NCI-H187 (cell line): ENCODE measurements around the gene SEPTIN2.
A peak's percentile ranks its signal among the peaks of the same experiment; 100 is the strongest.
"Not testable (repeated sequence)": the region's sequence is repeated elsewhere in the genome, so short reads cannot be mapped to it uniquely, and the experiment has no call there.

Experiments
- DNase-seq, 2 experiments: peaks; one replicate each; lab custom pipeline; 2025; lab: John Stamatoyannopoulos, UW

SEPTIN2 gene

DNA sequence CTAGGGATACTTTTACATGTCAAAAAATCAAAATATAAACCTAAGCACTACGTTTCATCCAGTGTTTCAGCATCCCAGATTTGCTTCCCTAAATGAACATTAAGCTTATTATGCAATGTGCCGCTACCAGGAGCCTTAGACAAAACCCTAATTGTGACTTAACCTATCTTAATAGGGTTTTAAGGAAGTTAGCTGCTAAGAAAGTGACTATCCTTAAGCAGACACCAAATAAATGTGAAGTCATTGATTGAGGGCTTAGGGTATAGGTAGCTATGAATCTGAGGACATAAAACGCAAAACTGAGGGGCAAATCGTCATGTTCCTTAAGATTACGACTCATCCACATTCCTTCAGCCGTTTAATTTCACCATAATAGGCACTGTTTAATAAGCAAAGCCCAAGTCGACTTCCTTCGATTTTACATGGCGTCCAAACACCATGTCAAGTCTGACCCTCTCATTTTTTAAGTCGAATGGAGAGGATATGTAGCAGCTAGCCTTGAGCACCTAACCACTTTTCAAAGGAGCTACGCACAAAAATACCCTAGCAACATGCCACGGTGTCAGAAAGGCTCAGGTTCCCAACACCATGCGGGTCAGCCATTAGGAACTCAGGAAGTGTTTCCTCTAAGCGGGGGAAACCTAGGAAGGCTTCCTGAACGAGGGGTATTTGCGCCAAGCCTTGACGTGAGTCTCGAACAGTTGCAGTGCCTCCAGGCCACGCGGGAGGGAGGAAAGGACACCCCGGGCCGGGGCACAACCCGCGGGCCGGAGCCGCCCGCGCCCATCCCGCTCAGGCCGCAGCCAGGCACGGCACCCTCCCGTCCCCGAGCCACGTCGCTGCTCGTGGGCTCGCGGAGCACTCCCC lies 1.3 kb upstream of the SEPTIN2 start:
- no peak for DNase-seq

DNA sequence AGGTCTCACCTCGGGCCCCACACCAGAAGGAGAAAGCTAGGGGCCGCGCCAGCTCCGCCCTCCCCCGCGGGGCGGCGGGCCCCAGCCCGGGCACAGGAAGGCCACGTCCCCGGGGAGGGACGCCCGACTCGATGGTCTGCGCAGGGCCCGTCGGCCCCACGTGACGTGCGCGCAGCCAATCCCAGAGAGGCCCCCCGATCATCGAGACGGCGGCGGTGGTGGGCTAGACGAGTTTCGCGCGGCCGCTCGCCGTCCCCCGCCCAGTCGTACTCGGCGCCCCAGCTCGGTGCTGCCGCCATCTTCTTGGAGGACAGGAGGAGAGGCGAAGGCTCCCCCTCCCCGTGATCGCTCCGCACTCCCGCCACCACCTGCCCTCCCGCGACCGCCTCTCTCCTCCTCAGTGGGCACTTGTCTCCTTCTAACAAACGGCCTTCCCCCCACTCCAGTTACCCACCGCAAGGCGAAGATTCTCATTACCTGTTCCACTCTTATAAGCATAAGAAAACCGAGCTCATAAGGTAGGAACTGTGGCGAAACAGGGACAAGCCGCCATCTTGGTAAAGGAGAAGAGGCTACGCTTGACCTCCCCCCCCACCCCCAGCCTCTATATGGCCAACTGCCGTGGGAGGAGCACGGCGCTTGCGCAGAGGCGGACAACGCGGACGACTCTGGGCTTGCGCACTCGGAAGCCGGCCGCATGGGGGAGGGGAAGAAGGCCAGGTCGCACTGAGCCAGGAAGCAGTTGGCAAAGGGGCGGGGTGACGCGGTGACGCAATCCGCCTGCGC lies 439 bp upstream of the SEPTIN2 start, which contains the start of gene HDLBP:
HDLBP (minus strand) TSS at position 580 of the 786 bp plus-strand sequence. CDS start 48,803 bp downstream, outside the sequence.
- peak; percentile 86 to 95 for DNase-seq

DNA sequence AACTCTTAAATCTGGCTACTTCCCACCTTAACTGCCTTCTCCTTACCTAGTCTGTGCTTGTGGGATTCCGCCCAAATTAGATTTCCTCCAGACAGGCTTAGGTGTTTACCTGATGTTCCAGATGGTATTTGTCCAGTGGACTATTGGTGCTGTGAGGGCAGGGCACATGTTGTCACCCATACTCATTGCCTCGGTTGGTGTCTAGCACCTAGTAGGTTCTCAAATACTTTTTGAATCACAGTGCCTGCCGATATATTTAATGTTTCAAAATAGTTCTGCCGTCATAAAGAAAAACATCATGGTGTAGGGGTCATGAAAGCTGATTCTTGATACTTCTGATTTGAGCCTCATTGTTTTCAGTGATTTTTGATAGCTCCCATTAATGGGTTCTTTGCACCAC lies 1.1 kb downstream of the SEPTIN2 start:
- no peak for DNase-seq

DNA sequence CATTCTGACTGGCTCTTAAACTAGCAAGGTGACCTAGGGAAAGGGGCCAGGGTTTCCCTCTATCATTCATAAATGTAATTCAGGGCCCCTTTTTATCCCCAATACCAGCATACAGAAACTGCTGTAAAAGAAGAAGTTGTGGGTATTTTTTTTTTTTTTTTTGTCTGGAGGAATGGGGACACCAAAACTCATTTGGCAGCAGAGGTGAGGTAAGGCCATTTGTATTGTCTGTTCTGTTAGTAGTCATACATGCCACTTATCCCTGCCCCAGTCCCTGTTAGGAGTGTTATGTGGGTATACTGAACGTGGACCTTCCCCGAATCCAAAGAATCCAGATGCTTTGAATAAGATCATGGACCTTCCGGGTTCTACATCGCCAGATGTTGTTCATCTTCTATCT lies 1.7 kb downstream of the SEPTIN2 start:
- no peak for DNase-seq

DNA sequence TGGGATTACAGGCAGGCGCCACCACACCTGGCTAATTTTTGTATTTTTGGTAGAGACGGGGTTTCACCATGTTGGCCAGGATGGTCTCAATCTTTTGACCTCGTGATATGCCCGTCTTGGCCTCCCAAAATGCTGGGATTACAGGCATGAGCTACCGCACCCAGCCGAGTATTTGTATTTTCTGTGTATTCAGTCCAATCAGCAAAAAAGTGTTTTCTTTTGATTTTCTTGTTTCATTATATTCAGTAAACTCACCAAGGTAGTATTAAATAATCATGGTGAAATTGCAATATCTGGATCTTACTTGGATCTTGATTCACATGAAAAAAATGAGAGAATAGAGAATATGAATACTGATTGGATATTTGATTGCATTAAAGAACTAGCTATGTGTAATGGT lies 3.1 kb downstream of the SEPTIN2 start:
- DNase-seq, result not testable (repeated sequence)

DNA sequence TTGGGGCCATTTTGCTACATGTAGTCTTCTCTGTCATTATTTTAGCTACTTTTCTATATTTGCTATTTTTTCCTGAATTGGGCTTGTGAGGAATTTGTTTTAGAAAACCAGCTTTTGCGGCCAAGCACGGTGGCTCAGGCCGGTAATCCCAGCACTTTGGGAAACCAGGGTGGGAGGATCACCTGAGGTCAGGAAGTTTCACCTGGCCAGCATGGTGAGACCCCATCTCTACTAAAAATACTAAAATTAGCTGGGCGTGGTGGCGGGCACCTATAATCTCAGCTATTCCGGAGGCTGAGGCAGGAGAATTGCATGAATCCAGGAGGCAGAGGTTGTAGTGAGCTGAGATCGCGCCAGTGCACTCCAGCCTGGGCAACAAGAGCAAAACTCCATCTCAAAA lies 4.7 kb downstream of the SEPTIN2 start:
- DNase-seq, result no peak

DNA sequence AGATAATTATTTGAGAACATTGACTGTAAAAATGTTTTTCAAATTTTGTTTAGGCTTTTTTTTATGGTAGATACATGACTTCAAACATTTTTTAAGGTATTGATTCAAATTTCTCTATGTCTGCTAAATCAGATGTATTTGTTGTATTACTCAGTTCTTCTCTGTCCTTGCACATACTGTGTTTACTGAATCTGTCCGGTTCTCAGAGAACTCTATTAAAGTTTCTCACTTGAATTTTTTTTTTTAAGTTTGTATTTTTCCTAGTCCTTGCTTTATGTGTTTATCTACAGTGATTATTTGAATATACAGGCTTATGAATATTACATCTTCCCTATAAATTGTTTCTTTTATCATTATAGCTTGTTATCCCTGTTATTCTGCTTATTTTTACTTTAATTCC lies 5.3 kb downstream of the SEPTIN2 start:
- DNase-seq, result no peak

DNA sequence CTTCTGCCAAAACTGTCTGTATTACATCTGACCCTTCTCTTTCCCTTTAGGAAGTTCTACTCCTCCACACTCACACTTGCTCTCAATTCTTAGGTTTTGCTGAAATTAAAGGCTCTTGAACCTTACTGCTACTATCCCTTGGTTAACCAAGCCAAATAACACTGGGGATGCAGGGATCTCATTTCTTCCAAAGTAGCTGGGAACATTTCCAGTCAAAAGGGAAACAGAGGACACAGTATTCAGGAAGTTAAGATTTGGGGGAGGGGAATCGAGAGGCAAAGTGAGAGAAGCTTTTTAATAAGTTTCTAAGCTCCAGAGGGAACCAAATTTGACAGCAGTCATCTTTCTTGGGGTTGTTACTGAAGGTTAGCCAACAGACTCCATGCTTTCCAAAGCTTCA lies 6.2 kb downstream of the SEPTIN2 start:
- no peak for DNase-seq

DNA sequence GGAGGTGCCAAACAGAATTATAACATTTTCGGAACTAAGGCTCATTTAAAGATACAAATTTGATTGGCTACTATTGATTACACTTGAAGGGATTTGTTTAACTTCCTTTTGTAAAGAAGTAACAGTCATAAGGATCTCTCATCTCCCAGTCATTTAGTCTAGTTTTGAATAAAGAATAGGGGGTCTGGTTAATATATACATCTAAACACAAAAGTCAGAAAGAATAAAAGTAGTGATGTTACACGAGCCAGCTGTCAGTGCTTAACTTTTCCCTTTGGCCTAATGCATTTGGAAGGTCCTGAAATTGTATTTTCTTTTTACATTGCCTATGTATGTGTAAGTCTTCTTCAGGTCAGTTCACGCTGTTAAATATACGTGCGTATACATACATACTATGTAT lies 8.1 kb downstream of the SEPTIN2 start:
- no peak for DNase-seq

DNA sequence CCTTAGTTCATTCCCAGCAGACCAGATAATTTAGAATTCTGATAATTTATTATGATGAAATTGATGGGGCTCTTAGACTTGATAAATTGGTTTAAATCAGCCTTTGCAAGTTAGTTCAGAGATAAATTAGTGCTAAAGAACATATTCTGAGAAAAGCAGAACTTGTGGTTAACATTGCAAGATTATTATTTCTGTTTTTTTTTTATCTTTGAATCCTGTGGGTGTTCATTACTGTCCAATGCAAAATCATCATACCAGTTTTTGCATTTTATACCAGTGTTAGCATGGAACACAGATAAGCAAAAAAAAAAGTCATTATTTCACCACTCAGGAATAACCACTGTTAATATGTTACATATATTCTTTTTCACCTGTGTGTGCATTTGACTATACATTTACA lies 9.1 kb downstream of the SEPTIN2 start:
- no peak for DNase-seq

DNA sequence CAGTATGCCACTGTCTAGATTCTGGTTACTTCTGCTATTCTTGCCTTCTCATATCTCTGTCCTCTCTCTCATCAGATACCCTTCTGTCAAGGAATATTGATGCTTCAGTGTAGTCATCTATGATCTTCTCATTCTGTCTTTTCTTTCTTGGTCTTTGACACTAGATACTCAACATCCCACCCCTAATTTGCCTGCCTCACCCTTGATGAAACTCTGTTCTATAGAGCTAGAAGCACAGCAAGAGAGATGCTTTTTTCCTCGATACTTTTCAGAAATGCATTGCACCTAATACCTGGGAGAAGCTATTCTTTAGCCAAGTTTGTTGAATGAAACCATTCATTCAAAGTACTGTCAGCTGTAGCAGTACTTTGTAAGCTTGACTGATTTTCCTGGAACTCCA lies 9.5 kb downstream of the SEPTIN2 start:
- DNase-seq, result no peak

DNA sequence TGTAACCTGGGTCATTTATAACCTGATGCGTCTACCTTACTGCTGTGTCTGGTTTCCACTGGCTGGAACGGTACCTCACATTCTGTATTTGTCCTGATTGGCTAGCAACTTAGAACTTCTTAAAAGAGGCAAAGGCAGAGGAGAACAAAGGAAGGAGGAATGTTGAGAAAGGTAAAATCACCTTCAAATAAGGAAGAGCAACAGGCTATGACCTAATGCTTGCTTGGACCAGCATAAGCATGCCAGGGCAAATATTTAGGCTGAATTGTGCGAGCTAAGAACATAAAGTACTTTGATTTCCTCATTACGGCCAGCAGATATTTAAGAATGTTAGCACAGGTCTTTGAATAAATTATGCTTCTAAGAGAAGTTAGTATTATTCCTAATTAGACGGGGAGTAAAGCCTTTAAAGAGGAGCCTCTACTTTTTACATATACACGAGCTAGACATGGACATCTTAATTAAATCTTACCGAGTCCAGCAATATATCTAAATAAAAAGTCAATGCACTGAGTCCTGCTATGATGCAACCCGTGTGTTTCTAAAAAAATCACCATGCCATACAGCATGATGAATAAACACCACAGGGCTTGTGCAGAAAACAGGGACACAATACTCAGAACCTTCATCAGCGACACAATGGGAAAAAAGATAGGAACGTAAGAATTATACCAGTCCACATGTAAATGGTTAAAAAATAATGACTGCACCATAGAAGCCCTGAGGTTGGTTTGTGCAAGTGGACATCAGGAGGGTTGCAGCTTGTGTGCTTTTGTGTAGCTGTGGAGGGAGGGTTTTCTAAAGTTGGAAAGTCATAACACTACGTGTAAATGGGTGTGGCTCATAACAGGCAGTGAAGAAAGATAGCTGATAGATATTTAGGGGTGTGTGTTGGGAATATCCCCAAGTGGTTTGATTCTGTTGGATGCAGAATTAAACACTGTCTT lies 14.2 kb downstream of the SEPTIN2 start:
- no peak for DNase-seq

DNA sequence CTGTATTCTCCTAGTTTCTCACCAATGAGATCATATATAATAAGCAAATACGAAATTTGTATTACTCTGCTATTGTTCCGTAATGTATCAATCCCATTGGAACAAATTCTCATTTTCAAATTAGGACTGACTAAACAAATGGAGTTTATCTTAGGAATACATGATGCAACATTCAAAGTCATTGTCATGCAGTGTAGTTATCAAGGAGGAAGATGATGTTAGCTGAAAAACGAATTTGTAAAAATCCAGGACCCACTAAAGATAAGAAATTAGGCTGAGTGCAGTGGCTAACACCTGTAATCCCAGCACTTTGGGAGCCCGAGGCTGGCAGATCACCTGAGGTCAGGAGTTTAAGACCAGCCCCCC lies 14.9 kb downstream of the SEPTIN2 start:
- no peak for DNase-seq

DNA sequence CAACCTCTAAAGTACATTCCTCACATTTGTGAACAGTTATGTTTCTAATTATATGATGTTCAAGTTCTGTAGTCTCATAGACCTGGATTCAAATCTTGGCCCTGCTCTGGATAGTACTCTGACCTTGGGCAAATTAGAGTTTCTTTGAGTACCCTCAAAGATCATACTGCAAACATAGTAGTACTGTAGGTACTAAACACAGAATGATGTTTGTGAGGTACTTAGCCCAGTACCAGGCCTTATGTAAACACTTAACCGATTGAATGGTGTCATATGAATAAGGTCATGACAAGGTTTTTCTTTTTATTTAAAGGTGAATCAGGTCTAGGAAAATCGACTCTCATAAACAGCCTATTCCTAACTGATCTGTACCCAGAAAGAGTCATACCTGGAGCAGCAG lies 19.1 kb downstream of the SEPTIN2 start:
- no peak for DNase-seq

DNA sequence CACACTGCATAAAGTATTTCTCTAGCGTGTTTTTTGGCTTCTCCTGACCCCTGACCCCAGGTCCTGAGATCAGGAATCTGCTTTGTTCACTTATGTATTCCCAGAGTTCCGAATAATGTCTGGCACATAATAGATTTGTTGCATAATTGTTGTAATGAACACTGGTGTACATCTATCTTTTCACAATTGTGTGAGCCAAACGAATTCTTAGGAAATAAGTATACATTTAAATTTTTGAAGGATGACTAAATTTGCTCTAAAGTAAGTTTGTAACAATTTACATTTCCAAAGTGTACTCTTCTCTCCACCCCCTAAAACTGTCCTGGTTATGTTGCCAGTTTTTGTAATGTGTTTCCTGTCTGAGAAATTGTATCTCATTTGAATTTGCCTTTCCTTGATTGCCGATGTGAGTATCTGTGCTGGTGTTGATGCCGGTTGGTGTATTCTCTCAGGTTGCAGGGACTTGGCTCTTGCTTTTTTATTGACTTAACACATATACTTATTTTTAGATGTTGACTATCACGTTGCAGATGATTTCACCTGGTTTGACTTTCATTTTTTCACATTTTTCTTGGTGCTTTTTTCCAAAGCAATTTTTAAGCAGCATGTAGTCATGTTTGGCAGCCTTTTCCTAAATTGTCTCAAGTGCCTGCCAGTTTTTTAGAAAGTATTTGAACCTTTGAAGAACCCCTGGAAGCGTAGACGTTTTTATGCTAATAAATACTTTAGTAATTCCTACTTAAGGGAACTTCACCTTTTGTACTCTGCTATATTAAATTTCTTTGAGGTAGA lies 24.3 kb downstream of the SEPTIN2 start:
- no peak for DNase-seq

DNA sequence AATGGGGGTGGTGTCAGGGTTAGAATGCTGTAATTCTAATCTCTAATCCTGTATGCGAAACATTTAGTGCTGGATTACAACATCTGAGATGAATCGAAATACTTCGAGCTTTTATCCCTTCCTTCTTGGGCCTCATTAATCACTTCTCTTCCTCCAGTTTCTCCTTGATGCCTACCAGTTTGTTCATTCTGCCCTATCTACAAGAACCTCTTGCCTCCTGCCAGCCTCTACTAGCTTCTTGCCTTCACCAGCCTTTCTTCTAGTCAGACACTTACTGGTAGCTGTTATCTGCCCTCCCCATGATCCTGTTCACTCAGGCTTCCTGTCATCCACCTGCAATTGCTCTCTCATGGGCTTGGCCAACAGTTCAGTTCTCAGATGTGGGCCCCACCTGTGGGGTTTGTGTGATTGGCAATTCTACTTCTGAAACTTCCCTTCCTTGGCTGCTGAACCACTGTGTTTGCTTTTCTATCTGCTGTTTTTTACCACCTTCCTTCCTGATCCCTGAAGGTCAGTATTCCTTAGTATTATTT lies 25.0 kb downstream of the SEPTIN2 start:
- DNase-seq, result no peak

DNA sequence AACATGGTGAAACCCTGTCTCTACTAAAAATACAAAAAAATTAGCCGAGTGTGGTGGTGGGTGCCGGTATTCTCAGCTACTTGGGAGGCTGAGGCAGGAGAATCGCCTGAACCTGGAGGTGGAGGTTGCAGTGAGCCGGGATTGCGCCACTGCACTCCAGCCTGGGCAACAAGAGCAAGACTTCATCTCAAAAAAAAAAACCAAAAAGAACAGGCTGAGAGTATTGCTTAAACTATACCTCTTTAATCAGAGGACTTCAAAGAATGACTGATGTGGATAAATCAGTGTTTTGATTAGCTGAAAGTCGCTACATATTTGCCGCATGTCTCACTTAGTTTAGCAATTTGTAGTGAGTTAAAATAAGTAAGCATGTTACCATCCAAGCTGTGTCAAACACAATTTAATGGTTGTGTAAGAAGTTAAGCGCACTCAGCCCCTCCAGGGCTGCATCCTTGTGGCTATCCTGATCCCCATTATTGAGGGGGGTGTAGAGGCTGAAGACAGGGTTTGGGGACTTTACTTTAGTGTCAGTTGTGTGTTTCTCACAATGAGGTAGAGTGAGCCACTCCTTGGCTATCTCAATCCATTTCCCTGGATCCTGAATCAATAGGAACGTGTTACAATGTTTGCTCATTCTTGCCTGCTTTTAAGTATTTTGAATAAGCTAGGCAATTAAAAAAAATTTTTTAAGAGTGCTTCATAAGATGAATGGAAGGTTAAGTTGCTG lies 29.4 kb downstream of the SEPTIN2 start:
- DNase-seq, result no peak

DNA sequence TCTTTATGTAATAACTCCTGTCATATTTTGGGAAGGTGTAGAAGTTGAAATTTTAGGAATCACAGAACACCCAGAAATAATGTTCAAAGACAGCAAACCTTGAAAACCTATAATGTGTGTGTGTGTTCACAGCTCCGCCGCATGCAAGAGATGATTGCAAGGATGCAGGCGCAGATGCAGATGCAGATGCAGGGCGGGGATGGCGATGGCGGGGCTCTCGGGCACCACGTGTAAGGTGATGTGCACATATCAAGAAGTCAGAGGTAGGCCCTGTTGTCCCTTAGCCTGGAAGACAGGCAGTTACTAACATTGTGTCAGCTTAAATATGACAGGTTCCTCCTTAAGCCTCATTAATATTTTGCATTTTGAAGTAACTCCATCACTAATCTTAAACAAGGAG lies 34.2 kb downstream of the SEPTIN2 start:
- no peak for DNase-seq

DNA sequence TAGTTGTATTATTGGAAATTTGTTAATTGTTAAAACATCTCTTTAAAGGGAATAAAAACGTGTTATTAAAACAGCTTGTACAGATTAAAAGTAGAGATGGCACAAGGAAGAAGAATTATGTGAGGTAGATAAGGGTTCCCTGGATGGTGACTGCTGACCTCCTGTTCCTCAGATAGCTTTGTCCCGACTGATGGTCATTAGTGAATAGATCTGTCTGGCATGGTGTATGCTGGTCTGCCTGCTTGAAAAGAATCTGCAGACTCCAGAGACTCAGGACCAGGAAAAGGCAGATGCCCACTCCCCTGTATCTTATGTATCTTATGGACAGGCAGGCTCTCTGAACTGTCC lies 34.8 kb downstream of the SEPTIN2 start:
- no peak for DNase-seq

DNA sequence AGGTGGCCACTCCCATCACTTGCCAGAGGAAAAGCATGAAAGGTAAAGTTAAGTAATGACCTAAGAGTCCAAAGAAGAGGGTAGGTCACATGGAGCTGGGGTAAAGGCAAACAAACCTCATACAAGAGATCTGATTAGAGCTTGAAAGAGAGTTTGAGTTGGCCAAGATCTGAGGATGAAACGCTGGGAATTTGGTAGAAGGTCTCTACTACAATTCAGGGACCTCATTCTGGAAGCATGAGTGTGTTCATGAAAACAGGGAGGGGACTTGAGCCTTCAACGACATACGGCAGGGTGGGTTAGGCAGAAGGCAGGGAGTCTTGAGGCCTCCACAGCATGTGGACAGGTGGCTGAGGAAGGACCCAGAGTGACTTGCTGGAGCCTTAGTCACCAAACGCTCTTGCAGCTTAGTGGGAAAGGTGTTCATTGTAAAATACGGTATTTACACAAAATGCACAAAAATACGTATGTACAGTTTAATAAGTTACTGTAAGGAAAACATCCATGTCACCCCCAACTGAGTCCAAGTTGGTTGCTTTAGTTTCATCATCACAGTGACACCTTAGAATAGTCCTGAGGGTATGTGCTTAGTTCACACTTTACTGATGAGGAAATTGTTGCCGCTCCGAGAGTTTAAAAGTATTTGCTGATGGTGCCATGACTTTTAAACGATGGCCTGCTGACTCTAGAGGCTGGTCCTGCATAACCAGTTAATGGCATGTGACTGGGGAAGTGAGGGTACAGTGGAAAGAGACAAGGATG lies 35.3 kb downstream of the SEPTIN2 start:
- no peak for DNase-seq
